Activated CD8-positive, alpha-beta T cell treated with anti-CD3 and anti-CD28 coated beads for 36 hours (primary cell): ENCODE measurements around the gene SLC22A12. TPM values are rescaled to one million over a fixed set of nuclear protein-coding genes. Genes with fewer than 3 reads are reported as not detected.

Source experiments
- ATAC-seq: fragments of 200-7000 bp; cut with Tn5 transposase; one replicate; pipeline ENCODE4 v1.10.0; 2021; ENCODE audit warnings: mild to moderate bottlenecking, moderate library complexity
- CTCF ChIA-PET: fragments of 350-600 bp; sonication (Branson Sonifier 250); formaldehyde crosslinking; loops from one replicate; lab custom pipeline; 2021; ENCODE audit warnings: antibody characterized with exemption; lab: Charles Lee
- POLR2A ChIA-PET: fragments of 350-600 bp; sonication (Branson Sonifier 250); formaldehyde crosslinking; loops from one replicate; lab custom pipeline; 2021; ENCODE audit warnings: antibody characterized with exemption; lab: Charles Lee
- DNase-seq: peaks from one replicate; pipeline ENCODE4 v3.0.0-alpha.2; 2020
- H3K27ac Mint-ChIP-seq: one replicate; pipeline ENCODE4 v1.8.0; 2021; ENCODE audit warnings: mild to moderate bottlenecking, mixed read lengths
- H3K27me3 Mint-ChIP-seq: one replicate; pipeline ENCODE4 v1.8.0; 2021; ENCODE audit warnings: mixed read lengths
- H3K36me3 Mint-ChIP-seq: one replicate; pipeline ENCODE4 v1.8.0; 2021; ENCODE audit warnings: low read depth, mixed read lengths
- H3K4me1 Mint-ChIP-seq: one replicate; pipeline ENCODE4 v1.8.0; 2021; ENCODE audit warnings: low read depth, mixed read lengths
- H3K4me3 Mint-ChIP-seq: one replicate; pipeline ENCODE4 v1.8.0; 2021; ENCODE audit warnings: mild to moderate bottlenecking, moderate library complexity, mixed read lengths
- H3K9me3 Mint-ChIP-seq: one replicate; pipeline ENCODE4 v1.8.0; 2021; ENCODE audit warnings: mixed read lengths
- intact Hi-C: fragments of 100-400 bp; cut with micrococcal nuclease; formaldehyde crosslinking; loops from one replicate; pipeline ENCODE4 v1.10.0; 2022
- total RNA-seq, 2 experiments: library from RNA; stranded (reverse); gene quantifications; one replicate each; pipeline ENCODE4 v1.2.3, GENCODE V29; 2021
- TF ChIP-seq, protein P1 (sequence below): fragments of 200-600 bp; IDR thresholded peaks from one replicate; pipeline ENCODE4 v1.8.0; 2022; ENCODE audit warnings: antibody characterized with exemption, mild to moderate bottlenecking

SLC22A12 gene
- total RNA-seq, 2 experiments from 2014 or later: not detected

DNA sequence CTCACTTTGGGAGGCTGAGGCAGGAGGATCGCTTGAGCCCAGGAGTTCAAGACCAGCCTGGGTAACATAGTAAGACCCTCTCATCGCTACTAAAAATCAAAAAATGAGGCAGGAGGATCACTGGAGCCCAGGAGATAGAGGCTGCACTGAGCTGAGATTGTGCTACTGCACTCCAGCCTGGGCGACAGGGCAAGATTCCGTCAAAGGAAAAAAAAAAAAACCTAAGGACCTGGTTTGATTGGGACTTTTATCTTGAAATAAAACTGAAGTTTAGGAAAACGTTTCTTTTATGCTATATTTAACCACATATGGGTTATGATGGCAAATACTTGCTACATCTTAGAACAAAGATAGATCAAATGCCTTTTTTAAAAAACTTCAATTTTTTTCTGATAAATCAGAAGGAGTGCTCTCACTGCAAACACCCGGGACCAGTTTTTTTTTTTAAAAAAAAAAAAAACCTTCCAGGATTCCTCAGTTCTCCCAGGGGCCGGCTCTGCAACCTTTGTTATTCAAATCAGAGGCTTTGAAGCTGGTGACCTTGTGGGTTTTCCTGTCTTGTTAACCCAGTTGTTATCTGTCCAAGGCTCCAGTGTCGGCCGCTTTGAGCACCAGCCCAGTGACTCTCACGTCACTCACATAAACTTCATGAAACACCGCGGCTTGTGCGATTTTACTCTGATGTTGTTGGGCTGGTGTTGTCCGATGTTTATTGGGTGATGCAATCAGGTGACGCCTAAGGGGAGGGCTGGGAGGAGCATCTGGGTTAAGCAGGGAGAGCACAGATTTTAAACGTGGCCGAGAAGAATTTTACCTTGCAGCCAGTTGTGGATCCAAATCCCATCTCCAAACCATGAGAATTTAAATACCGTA is 24.7 kb upstream of the SLC22A12 start:
- peak; percentile 76 for ATAC-seq
- Mint-ChIP-seq H3K9me3 (no peaks in the 10 kb centered on the region), H3K27me3 (no peaks in the 10 kb centered on the region), H3K4me3 (no peak overlapping the region), H3K4me1 (no peaks in the 10 kb centered on the region), H3K36me3 (no peaks in the 10 kb centered on the region), H3K27ac (no peak overlapping the region)
- DNase-seq: peak; percentile 43
- TF ChIP-seq, protein P1, sequence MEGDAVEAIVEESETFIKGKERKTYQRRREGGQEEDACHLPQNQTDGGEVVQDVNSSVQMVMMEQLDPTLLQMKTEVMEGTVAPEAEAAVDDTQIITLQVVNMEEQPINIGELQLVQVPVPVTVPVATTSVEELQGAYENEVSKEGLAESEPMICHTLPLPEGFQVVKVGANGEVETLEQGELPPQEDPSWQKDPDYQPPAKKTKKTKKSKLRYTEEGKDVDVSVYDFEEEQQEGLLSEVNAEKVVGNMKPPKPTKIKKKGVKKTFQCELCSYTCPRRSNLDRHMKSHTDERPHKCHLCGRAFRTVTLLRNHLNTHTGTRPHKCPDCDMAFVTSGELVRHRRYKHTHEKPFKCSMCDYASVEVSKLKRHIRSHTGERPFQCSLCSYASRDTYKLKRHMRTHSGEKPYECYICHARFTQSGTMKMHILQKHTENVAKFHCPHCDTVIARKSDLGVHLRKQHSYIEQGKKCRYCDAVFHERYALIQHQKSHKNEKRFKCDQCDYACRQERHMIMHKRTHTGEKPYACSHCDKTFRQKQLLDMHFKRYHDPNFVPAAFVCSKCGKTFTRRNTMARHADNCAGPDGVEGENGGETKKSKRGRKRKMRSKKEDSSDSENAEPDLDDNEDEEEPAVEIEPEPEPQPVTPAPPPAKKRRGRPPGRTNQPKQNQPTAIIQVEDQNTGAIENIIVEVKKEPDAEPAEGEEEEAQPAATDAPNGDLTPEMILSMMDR: no peak
- ChIA-PET CTCF (interaction anchor here (0.6 to 0.8 kb wide), 2 partner anchors 8 to 14 kb away, joined by 3 read pairs; no protein-coding TSS in a partner anchor), POLR2A (no interaction called here)
- intact Hi-C loops: no loop called here

DNA sequence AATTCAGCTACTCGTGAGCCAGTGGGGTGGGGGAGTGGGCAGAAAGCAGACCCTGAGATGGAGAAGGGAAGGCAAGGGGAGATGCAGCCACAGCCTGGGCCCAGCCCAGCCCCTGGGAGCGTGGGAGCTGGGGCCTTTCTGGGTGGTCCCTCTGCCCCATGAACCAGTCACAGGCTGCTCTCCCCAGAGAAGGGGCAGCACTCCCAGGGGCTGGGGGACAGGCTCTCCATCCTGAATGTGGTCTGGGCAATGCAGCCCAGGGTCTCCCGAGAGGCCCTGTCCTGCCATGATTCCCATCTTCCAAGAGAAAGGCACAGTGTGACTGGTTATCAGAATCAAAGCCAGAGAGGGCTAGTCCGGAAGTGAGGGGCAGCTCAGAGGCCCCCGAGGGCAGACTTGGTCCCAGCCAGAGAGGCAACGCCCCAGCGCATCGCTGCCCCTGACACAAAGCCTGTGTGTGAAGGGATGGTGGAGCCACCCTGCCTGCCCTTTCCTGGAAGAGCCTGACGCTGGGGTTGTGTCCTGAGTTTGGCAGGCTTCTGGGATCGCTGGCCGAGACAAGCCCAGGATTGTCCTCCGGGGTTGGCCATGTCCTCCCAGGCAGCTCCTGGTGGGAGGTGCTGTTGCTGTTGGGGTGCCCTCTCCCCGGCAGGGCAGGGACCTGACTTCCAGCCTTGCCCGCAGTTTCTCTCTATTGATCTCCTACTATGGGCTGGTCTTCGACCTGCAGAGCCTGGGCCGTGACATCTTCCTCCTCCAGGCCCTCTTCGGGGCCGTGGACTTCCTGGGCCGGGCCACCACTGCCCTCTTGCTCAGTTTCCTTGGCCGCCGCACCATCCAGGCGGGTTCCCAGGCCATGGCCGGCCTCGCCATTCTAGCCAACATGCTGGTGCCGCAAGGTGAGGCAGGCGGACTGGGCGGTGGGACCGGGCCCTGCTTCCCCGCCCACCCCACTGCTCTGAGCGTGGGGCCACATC is 23.8 kb upstream of the SLC22A12 start:
- Mint-ChIP-seq H3K36me3 (no peaks in the 10 kb centered on the region), H3K27ac (no peak overlapping the region), H3K9me3 (no peaks in the 10 kb centered on the region), H3K4me1 (no peaks in the 10 kb centered on the region), H3K4me3 (no peak overlapping the region), H3K27me3 (no peaks in the 10 kb centered on the region)
- intact Hi-C loops: no loop called here
- no peak for ATAC-seq
- DNase-seq: no peak
- ChIA-PET POLR2A (no interaction called here), CTCF (interaction anchor here (0.6 to 0.9 kb wide), 2 partner anchors 7 to 13 kb away, joined by 3 read pairs; no protein-coding TSS in a partner anchor)
- TF ChIP-seq, protein P1: no peak

DNA sequence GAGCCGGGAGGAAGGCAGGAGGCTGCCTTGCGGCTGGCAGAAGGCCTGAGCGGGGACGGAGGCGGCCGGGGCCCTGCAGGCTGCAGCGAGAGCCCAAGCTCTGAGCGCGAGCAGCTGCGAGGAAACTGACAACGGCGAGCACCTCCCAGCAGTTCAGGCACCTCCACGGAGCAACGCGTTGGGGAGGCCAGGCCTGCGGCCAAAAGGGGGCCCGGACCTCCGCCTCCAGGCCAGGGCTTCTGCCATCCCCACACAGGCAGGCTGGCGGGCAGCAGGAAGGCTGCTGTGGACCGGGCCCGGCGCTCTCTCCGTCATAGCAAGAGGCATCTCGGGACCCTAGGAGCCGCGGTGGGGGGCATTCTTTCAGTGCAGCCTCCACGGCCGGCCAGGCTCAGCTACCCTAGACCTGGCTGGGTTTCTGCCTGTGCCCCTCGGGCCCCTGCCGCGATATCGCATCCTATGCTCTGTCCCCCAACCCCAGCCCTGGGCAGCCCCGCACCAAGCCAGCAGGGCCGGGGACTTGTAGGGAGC is 22.9 kb upstream of the SLC22A12 start:
- ChIA-PET POLR2A (no interaction called here), CTCF (no interaction called here)
- H3K27me3 Mint-ChIP-seq: peaks cover 3% of the 10 kb centered on the region
- no peaks in the 10 kb centered on the region for H3K4me1 Mint-ChIP-seq
- intact Hi-C loops: no loop called here
- ATAC-seq (no peak), DNase-seq (no peak)
- H3K4me3 Mint-ChIP-seq: no peak overlapping the region
- H3K9me3 Mint-ChIP-seq: no peaks in the 10 kb centered on the region
- no peak overlapping the region for H3K27ac Mint-ChIP-seq
- no peaks in the 10 kb centered on the region for H3K36me3 Mint-ChIP-seq
- TF ChIP-seq, protein P1: no peak

DNA sequence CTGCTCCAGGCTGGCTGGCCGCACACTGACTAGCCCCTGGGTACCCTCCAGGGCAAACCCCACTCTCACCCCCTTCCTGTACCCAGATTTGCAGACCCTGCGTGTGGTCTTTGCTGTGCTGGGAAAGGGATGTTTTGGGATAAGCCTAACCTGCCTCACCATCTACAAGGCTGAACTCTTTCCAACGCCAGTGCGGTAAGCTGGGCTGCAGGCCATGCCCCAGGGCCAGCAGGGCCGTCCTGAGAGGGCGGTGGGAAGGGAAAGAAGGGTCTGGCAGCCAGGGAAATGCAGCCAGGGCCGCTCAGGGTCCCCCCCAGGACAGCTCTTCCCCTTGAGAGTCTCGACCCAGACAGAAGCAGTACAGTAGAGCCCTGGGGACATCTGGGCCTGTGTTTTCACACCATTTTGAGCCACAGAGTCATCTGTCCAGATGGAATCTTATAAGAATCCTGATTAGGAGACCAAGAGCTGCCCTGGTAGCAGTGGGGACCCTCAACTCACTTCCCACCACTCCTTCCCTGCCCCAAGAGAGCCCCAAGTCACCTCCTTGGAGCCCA is 22.4 kb upstream of the SLC22A12 start:
- H3K27me3 Mint-ChIP-seq: peaks cover 3% of the 10 kb centered on the region
- no peaks in the 10 kb centered on the region for H3K4me1 Mint-ChIP-seq
- TF ChIP-seq, protein P1: no peak
- ChIA-PET CTCF (no interaction called here), POLR2A (no interaction called here)
- no peaks in the 10 kb centered on the region for H3K9me3 Mint-ChIP-seq
- ATAC-seq: no peak
- no peak for DNase-seq
- no peak overlapping the region for H3K27ac Mint-ChIP-seq
- H3K36me3 Mint-ChIP-seq: no peaks in the 10 kb centered on the region
- intact Hi-C loops: no loop called here
- H3K4me3 Mint-ChIP-seq: no peak overlapping the region
